OCI-LY7 (cell line): ENCODE results near the gene LFNG. TPM values are rescaled to one million over a fixed set of nuclear protein-coding genes. Genes with fewer than 3 reads are reported as not detected.

Source experiments
- BruUV-seq: library from RNA; stranded (reverse); fragments of 400-500 nt; replicated peaks from 2 replicates; lab custom pipeline; 2021; lab: Mats Ljungman, UMichigan
- CTCF ChIA-PET: fragments of 300-600 bp; sonication (Branson Sonifier 250); formaldehyde crosslinking; loops from one replicate; lab custom pipeline; 2022; ENCODE audit warnings: antibody characterized with exemption; ENCODE audit not compliant: unreplicated experiment; lab: Charles Lee
- POLR2A ChIA-PET: fragments of 300-600 bp; sonication (Branson Sonifier 250); formaldehyde crosslinking; loops from one replicate; lab custom pipeline; 2022; ENCODE audit warnings: antibody characterized with exemption; lab: Charles Lee
- DNase-seq: peaks from one replicate; pipeline ENCODE4 v3.0.0-alpha.2; 2015; ENCODE audit warnings: low spot score
- H2AFZ ChIP-seq: fragments of 200-600 bp; sonication (generic), shearing (Covaris generic); 2 replicates; pipeline ENCODE4 v1.6.1; 2014; ENCODE audit warnings: mild to moderate bottlenecking, antibody characterized with exemption, low read length, moderate library complexity
- H3K27ac ChIP-seq: fragments of 200-600 bp; sonication (generic); 2 replicates; pipeline ENCODE4 v1.5.1; 2014; ENCODE audit warnings: mixed run types, low read depth, mild to moderate bottlenecking, moderate library complexity, low read length, inconsistent platforms; ENCODE audit not compliant: poor library complexity, severe bottlenecking
- H3K36me3 ChIP-seq: fragments of 200-600 bp; sonication (generic); 2 replicates; pipeline ENCODE4 v1.6.1; 2014; ENCODE audit warnings: mild to moderate bottlenecking, antibody characterized with exemption, low read length, moderate library complexity, mixed read lengths; ENCODE audit not compliant: insufficient read depth
- H3K4me1 ChIP-seq: fragments of 200-600 bp; sonication (generic); 2 replicates; pipeline ENCODE4 v1.5.1; 2014; ENCODE audit warnings: mild to moderate bottlenecking, low read length; ENCODE audit not compliant: insufficient read depth, poor library complexity, severe bottlenecking
- H3K4me2 ChIP-seq: fragments of 200-600 bp; sonication (generic); 2 replicates; pipeline ENCODE4 v1.6.1; 2014; ENCODE audit warnings: mild to moderate bottlenecking, low read length
- H3K4me3 ChIP-seq: fragments of 200-600 bp; sonication (generic); 2 replicates; pipeline ENCODE4 v1.5.1; 2014; ENCODE audit warnings: mild to moderate bottlenecking, low read depth, low read length; ENCODE audit not compliant: poor library complexity, severe bottlenecking
- H3K79me2 ChIP-seq: fragments of 200-600 bp; sonication (generic); 2 replicates; pipeline ENCODE4 v1.6.1; 2016; ENCODE audit warnings: low read depth, mild to moderate bottlenecking, low read length, moderate library complexity, mixed read lengths; ENCODE audit not compliant: insufficient read depth
- H3K9me2 ChIP-seq: fragments of 200-600 bp; sonication (generic); 2 replicates; pipeline ENCODE4 v1.6.1; 2016; ENCODE audit warnings: mild to moderate bottlenecking, low read length, mixed read lengths; ENCODE audit not compliant: insufficient read depth
- H3K9me3 ChIP-seq: fragments of 200-600 bp; sonication (generic); 2 replicates; pipeline ENCODE4 v1.6.1; 2014; ENCODE audit warnings: mild to moderate bottlenecking, mixed run types, low read length, mixed read lengths
- H4K20me1 ChIP-seq: fragments of 200-600 bp; sonication (generic); 2 replicates; pipeline ENCODE4 v1.6.1; 2014; ENCODE audit warnings: mild to moderate bottlenecking, antibody characterized with exemption, low read length, moderate library complexity, mixed read lengths; ENCODE audit not compliant: insufficient read depth
- CTCF ChIP-seq: fragments of 200-600 bp; sonication (generic); conservative IDR thresholded peaks from 2 replicates; pipeline ENCODE4 v1.5.1; 2014; ENCODE audit warnings: mild to moderate bottlenecking, antibody characterized with exemption, low read length, moderate library complexity, mixed read lengths
- EZH2phosphoT487 ChIP-seq: fragments of 200-600 bp; sonication (generic); IDR thresholded peaks from 2 replicates; pipeline ENCODE4 v1.6.1; 2018; ENCODE audit warnings: low read depth, borderline replicate concordance, mild to moderate bottlenecking, mixed run types, antibody characterized with exemption, low read length, moderate library complexity, mixed read lengths
- intact Hi-C: fragments of 100-400 bp; cut with micrococcal nuclease; formaldehyde crosslinking; loops from one replicate; pipeline ENCODE4 v1.10.0; 2022; ENCODE audit not compliant: unreplicated experiment
- total RNA-seq, 2 experiments: library from RNA; depleted of rRNA in 1 of 2; stranded (reverse); fragments of >200 nt in 1 of 2; shearing (Covaris generic) in 1 of 2; gene quantifications; 2 replicates each; pipeline ENCODE4 v1.2.3, GENCODE V29; 2014 to 2022

LFNG gene
- total RNA-seq, 2 experiments from 2014 or later, result 1.2 to 2.1 TPM

DNA sequence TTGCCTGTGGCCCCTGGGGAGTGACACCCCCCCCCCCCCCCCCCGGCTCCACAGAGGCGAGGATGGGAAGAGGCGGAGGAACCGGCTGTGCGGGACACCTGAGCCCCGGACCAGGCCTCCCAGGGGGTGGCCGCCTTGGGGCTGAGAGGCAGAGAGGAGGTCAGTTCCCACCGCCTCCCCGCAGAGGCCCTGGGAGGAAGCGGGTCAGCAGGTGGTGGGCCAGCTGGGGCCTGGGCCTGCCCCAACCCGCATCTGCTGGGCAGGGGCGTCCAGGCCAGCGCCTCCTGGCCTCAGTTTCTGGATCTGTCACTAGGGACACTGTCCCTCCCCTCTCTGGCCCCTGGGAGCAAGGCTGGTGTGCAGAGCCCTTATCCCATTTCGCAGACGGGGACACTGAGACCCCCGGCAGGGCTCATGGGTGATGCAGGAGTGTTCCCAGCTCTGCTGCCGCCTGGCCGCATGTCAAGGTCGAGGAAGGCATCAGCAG is 14.6 kb upstream of the LFNG start:
- H3K4me2 ChIP-seq, result no peak overlapping the region
- H3K4me3 ChIP-seq, result no peak overlapping the region
- no peak overlapping the region for H2AFZ ChIP-seq
- H3K27ac ChIP-seq, result no peak overlapping the region
- no peaks in the 10 kb centered on the region for H3K79me2 ChIP-seq
- H3K9me3 ChIP-seq, result no peaks in the 10 kb centered on the region
- BruUV-seq, result no TSS peak
- no peaks in the 10 kb centered on the region for H3K36me3 ChIP-seq
- no peak for DNase-seq
- TF ChIP-seq CTCF (no peak), EZH2phosphoT487 (no peak)
- no peaks in the 10 kb centered on the region for H4K20me1 ChIP-seq
- H3K4me1 ChIP-seq, result peaks cover 18% of the 10 kb centered on the region
- H3K9me2 ChIP-seq, result no peaks in the 10 kb centered on the region
- ChIA-PET POLR2A (no interaction called here), CTCF (no interaction called here)
- intact Hi-C loops, result no loop called here

GRCh38 chr7:2505401-2505800 is 14.2 kb upstream of the LFNG start:
- H2AFZ ChIP-seq, result no peak overlapping the region
- H3K9me2 ChIP-seq, result no peaks in the 10 kb centered on the region
- intact Hi-C loops, result no loop called here
- no peaks in the 10 kb centered on the region for H3K36me3 ChIP-seq
- no peak overlapping the region for H3K27ac ChIP-seq
- no peak for TF ChIP-seq EZH2phosphoT487
- no peak for TF ChIP-seq CTCF
- peaks cover 23% of the 10 kb centered on the region for H3K4me1 ChIP-seq
- DNase-seq, result no peak
- CTCF ChIA-PET, result no interaction called here
- no TSS peak for BruUV-seq
- H3K4me2 ChIP-seq, result no peak overlapping the region
- H3K79me2 ChIP-seq, result no peaks in the 10 kb centered on the region
- H3K9me3 ChIP-seq, result no peaks in the 10 kb centered on the region
- H4K20me1 ChIP-seq, result no peaks in the 10 kb centered on the region
- POLR2A ChIA-PET, result no interaction called here
- no peak overlapping the region for H3K4me3 ChIP-seq

- H4K20me1 ChIP-seq, result no peaks in the 10 kb centered on the region
- ChIA-PET POLR2A (interaction anchor here (0.6 kb wide), 1 partner anchor 38 kb away, joined by 3 read pairs; no protein-coding TSS in a partner anchor), CTCF (interaction anchor here (0.8 kb wide), 1 partner anchor 136 kb away, joined by 4 read pairs; no protein-coding TSS in a partner anchor)
- H2AFZ ChIP-seq, result no peak overlapping the region
- no peak overlapping the region for H3K4me2 ChIP-seq
- H3K9me3 ChIP-seq, result no peaks in the 10 kb centered on the region
- H3K36me3 ChIP-seq, result no peaks in the 10 kb centered on the region
- no peaks in the 10 kb centered on the region for H3K79me2 ChIP-seq
- no peaks in the 10 kb centered on the region for H3K9me2 ChIP-seq
- peaks cover 43% of the 10 kb centered on the region for H3K4me1 ChIP-seq
- no peak overlapping the region for H3K27ac ChIP-seq
- DNase-seq, result no peak
- BruUV-seq, result no TSS peak
- intact Hi-C loops, result no loop called here
- TF ChIP-seq CTCF (no peak), EZH2phosphoT487 (no peak)
- H3K4me3 ChIP-seq, result no peak overlapping the region
Observed at GRCh38 chr7:2507208-2507916, 12.2 kb upstream of the LFNG start.
